SH-SY5Y (cell line): ENCODE data around the gene CYP2S1.

Experiments used
- GATA2 ChIP-seq: IDR thresholded peaks from 2 replicates; pipeline ENCODE4 v1.6.1; 2011; ENCODE audit warnings: mild to moderate bottlenecking, low read depth, low read length
- GATA3 ChIP-seq: IDR thresholded peaks from 2 replicates; pipeline ENCODE4 v1.6.1; 2011; ENCODE audit warnings: low read depth, mild to moderate bottlenecking, low read length, moderate library complexity

Gene CYP2S1

DNA sequence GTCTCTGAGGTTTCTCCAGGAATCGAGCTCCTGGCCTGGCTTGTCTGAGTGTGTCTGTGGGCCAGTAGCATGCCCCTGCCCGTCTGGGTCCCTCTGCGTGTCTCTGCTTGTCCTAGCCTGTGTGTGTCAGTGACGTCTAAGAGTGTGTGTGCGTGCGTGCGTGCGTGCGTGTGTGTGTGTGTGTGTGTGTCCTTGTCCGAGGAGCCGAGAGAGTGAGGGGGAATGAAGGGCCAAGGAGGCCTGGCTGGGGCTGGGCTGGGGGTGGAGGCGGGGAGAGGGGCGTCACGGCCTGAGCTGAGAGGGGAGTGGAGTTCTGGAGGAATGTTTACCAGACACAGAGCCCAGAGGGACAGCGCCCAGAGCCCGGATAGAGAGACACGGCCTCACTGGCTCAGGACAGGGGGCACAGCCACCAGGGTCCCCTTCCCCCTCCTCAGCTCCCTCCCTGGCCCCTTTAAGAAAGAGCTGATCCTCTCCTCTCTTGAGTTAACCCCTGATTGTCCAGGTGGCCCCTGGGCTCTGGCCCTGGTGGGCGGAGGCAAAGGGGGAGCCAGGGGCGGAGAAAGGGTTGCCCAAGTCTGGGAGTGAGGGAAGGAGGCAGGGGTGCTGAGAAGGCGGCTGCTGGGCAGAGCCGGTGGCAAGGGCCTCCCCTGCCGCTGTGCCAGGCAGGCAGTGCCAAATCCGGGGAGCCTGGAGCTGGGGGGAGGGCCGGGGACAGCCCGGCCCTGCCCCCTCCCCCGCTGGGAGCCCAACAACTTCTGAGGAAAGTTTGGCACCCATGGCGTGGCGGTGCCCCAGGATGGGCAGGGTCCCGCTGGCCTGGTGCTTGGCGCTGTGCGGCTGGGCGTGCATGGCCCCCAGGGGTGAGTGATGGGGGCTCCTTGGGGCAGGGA is 25.8 kb downstream of the CYP2S1 start, which contains the start of gene AXL:
Gene AXL, plus strand, starts transcription at position 609 of the 893 bp plus-strand sequence. Its CDS starts 170 bp downstream, at position 779.
- TF ChIP-seq GATA2 (no peak), GATA3 (no peak)

GRCh38 chr19:41219924-41220567 is 27.0 kb downstream of the CYP2S1 start:
- TF ChIP-seq GATA3 (no peak), GATA2 (no peak)

GRCh38 chr19:41220811-41221210 is 27.8 kb downstream of the CYP2S1 start:
- no peak for TF ChIP-seq GATA3
- TF ChIP-seq GATA2: no peak

- no peak for TF ChIP-seq GATA2
- TF ChIP-seq GATA3: no peak
Observed at GRCh38 chr19:41221514-41222205, 28.6 kb downstream of the CYP2S1 start.

DNA sequence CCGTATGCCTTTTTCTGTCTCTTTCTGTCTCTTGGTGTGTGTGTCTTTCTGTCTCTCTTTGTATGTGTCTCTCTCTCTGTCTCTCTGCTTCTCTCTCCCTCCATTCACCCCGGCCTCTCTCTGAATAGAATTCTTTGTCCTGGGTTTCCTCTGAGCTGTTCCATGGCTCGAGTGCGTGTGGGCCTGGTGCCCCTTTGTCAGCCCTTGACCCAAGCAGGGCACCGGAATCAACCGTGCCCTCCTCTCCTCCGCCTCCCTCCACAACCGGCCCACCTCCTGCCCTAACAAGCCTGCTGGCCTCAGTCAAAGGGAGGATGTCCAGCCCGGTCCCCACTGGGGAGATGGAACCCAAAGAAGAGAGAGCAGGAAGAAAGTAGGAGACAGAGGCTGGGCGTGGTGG is 29.2 kb downstream of the CYP2S1 start:
- TF ChIP-seq GATA2 (no peak), GATA3 (no peak)

DNA sequence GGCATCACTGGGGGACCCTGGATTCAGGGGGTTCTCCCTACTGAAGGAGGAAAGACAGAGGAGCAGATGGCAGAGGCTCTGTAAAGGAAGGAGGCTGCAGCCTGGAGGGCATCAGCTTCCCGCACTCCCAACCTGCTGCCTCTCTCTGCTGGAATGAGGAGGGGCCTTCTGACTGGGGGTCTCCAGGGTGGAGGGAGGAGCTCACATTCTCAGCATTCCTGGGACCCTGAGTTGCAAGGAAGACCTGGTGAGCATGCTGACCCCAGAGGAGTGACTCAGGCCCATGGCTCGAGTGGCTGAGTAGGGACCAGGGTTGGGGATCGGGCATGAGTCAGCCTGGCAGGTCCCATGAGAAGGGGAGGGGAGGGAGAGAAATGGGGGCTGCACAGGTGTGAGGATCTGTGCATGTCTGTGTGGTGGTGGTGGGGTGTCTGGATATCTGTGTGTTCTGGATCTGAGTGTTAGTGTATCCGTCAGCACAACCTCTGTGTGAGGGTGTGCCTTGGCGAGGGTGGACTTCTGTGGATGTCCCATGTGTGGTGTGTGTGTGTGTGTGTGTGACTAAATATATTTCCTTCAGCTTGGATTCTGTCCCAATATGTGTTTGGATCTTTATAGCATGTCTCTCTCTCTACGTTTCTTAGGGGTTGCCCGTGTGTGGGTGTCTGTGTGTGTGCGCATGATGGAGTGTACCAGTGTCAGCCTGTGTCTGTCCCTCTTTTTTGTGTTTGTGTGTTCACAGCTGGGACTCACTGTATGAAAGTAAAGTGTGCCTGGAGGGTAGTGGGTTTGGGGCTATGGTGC is 30.6 kb downstream of the CYP2S1 start:
- TF ChIP-seq GATA3 (no peak), GATA2 (no peak)

DNA sequence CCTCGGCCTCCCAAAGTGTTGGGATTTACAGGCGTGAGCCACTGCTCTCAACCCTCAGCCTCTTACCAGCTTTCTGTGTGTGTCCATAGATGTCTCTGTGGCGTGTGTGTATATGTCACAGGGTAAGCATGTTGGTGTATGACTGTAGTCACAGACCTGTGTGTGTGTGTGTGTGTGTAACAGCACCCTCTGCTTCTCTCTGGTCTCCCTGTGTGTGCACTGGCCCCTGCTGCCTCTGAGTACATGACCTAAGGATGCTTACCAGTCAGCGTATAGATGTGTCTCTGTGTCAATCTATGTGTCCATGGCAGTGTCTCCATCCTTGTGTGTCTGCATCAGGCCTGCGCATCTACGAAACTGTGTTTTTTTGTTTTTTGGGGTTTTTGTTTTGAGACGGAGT is 31.6 kb downstream of the CYP2S1 start:
- TF ChIP-seq GATA2 (no peak), GATA3 (no peak)

- TF ChIP-seq GATA2: no peak
- TF ChIP-seq GATA3: no peak
Observed at GRCh38 chr19:41225238-41226052, 32.4 kb downstream of the CYP2S1 start.

DNA sequence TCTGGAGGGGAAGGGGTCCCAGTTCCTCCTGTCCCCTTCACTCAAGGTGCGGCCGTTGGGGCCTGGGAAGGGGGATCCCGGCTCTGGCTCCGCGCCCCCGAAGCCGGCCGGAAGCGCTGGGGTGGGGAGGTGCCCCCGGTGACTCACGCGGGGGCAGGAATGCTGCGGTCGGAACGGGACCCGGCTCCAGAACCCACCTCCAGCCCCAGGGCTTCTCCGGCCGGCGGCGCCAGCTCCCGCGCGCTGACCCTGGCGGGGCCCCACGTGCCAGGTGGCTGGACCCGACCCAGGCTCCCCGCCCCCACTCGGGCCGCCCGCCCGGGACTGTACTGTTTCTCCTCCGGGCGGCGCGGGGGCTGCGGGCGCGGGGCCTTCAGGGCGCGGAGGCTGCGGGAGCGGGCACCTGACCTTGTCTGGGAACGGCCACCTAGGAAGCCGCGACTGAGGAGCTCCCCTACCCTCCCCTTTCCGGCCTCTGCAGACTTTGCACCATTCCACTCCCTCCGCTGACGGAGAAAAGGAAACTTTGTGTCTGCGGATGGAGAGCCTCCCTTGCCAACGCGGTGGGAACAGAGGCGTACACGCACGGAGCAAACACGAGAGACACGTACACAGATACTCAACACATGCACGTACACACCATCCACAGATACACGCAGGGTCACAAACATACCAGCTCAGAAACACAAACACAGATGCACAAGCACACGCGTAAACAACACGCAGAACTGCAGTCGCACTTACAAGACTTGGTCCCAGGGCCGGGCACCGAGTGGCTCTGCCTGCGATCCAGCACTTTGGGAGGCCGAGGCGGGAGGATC is 33.2 kb downstream of the CYP2S1 start:
- TF ChIP-seq GATA3 (no peak), GATA2 (no peak)

GRCh38 chr19:41226874-41227390 is 33.9 kb downstream of the CYP2S1 start:
- TF ChIP-seq GATA2: no peak

DNA sequence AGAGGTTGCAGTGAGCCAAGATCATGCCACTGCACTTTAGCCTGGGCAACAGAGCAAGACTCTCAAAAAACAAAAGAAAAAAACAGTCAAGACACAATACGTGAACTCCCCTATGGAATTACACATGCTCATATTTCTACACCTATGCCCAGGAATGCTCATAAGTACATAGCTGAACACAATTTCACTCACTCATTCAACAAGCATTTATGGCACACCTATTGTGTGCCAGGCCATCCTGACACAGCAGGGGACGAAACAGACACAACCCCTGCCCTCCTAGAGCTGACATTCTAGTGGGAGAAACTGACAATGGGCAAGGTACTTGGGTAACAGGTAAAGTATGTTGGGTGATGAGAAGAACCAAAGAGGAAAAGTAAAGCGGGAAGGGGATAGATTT is 35.5 kb downstream of the CYP2S1 start:
- TF ChIP-seq GATA3 (no peak), GATA2 (no peak)
